BLaER1 treated with 17β-estradiol and CSF1 and Interleukin-3, amounts not matched to agents 10 nM and 100 nM (cell line): ENCODE data around the gene GALNT16.

Source experiments
- H3K27ac ChIP-seq, 11 experiments: shearing (Covaris generic); formaldehyde crosslinking; 2 replicates each; pipeline ENCODE4 v1.8.1; 2022
- H3K27me3 ChIP-seq, 11 experiments: shearing (Covaris generic); formaldehyde crosslinking; 2 replicates each; pipeline ENCODE4 v1.8.1; 2022
- H3K36me3 ChIP-seq, 11 experiments: shearing (Covaris generic); formaldehyde crosslinking; 2 replicates each; pipeline ENCODE4 v1.8.1; 2022
- H3K4me1 ChIP-seq, 10 experiments: shearing (Covaris generic); formaldehyde crosslinking; 2 replicates each; pipeline ENCODE4 v1.8.1; 2022
- H3K4me2 ChIP-seq, 11 experiments: shearing (Covaris generic); formaldehyde crosslinking; 2 replicates each; pipeline ENCODE4 v1.8.1; 2022
- H3K4me3 ChIP-seq, 10 experiments: shearing (Covaris generic); formaldehyde crosslinking; 2 replicates each; pipeline ENCODE4 v1.8.1; 2022
- H3K9ac ChIP-seq, 11 experiments: shearing (Covaris generic); formaldehyde crosslinking; 2 replicates each; pipeline ENCODE4 v1.8.1; 2022
- H3K9me3 ChIP-seq, 11 experiments: shearing (Covaris generic); formaldehyde crosslinking; replicated peaks in 1 of 11; 2 replicates each; pipeline ENCODE4 v1.8.1; 2022
- H4K20me1 ChIP-seq, 11 experiments: shearing (Covaris generic); formaldehyde crosslinking; 2 replicates each; pipeline ENCODE4 v1.8.1; 2022
- Cebpa-rat ChIP-seq, 11 experiments: shearing (Covaris generic); IDR thresholded peaks; 2 replicates each; pipeline ENCODE4 v1.8.1; 2022

The GALNT16 gene

DNA sequence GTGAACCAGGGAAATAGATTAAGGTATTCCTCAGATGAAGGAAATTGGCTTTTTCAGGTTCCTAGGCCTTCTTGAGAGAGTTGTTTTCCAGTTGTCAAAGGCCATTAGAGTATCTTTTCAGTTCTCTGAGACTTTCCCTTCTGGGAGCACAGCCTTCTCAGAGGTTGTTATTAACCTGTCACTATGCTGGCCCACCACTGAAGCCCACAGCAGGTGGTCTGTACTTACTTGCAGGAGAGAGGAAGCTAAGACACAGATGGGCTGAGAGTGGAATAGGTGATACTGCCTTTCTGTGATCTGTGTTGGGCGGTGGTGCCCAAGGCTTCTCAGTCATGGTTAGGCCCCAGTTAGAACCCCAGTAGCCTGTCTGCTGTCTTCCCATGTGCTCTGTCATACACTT, 22.8 kb upstream of the GALNT16 start:
- no peak for TF ChIP-seq Cebpa-rat (IDR thresholded peaks at IDR 0.05)
- no peaks in the 10 kb centered on the region; a peak in 1 of 22 replicates for H3K36me3 ChIP-seq
- no peak overlapping the region for H3K4me2 ChIP-seq
- no peaks in the 10 kb centered on the region for H3K27me3 ChIP-seq
- peaks cover 8 to 20% (median 15%) of the 10 kb centered on the region in 10 experiments; a peak in 19 of 20 replicates for H3K4me1 ChIP-seq
- H4K20me1 ChIP-seq: no peaks in the 10 kb centered on the region
- no peaks in the 10 kb centered on the region for H3K9me3 ChIP-seq
- no peak overlapping the region for H3K9ac ChIP-seq
- H3K27ac ChIP-seq: no peak overlapping the region
- no peak overlapping the region for H3K4me3 ChIP-seq

- Histone ChIP-seq H3K9me3 (no peaks in the 10 kb centered on the region), H3K27me3 (no peaks in the 10 kb centered on the region), H3K4me3 (no peak overlapping the region), H4K20me1 (no peaks in the 10 kb centered on the region), H3K27ac (no peak overlapping the region), H3K36me3 (no peaks in the 10 kb centered on the region; a peak in 1 of 22 replicates), H3K9ac (no peak overlapping the region), H3K4me1 (peaks cover 8 to 20% (median 15%) of the 10 kb centered on the region in 10 experiments; a peak in 19 of 20 replicates), H3K4me2 (no peak overlapping the region)
- no peak for TF ChIP-seq Cebpa-rat (IDR thresholded peaks at IDR 0.05)
Measured at GRCh38 chr14:69237584-69237983, 22.4 kb upstream of the GALNT16 start.

DNA sequence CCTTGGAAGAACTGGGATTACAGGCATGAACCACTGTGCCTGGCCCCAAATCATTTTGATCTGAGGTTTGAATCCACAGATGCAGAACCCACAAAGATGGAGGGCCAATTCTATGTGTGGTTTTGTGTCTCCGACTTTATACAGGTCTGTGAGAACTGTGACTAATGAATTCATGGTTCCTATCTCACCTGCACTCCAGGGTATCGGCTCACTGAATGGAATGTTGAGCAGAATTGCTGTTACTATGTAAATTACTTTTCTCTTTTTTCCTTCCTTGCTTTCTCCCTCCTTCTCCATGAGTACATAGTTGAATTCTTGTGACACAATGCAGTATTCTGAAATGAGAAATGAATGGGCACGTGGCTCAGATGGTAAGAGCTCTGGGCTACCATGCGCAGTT, 21.1 kb upstream of the GALNT16 start:
- Histone ChIP-seq H3K27me3 (no peaks in the 10 kb centered on the region), H3K4me3 (no peak overlapping the region), H3K9ac (no peak overlapping the region), H3K4me1 (peaks cover 8 to 20% (median 15%) of the 10 kb centered on the region in 10 experiments; a peak in 19 of 20 replicates), H3K27ac (no peak overlapping the region), H4K20me1 (no peaks in the 10 kb centered on the region), H3K9me3 (no peaks in the 10 kb centered on the region), H3K36me3 (no peaks in the 10 kb centered on the region; a peak in 1 of 22 replicates), H3K4me2 (no peak overlapping the region)
- TF ChIP-seq Cebpa-rat (IDR thresholded peaks at IDR 0.05): no peak

GRCh38 chr14:69240527-69241173, 19.3 kb upstream of the GALNT16 start:
- Histone ChIP-seq H3K27ac (no peak overlapping the region), H3K9ac (peak overlapping the region in 3 of 11 experiments; percentile 7 to 50 (median 25); a peak in 2 of 22 replicates), H3K4me3 (no peak overlapping the region), H3K9me3 (no peaks in the 10 kb centered on the region), H4K20me1 (no peaks in the 10 kb centered on the region), H3K27me3 (no peaks in the 10 kb centered on the region), H3K4me1 (peaks cover 8 to 20% (median 15%) of the 10 kb centered on the region in 10 experiments; a peak in 19 of 20 replicates), H3K4me2 (peak overlapping the region; percentile 12 to 73 (median 62); a peak in 20 of 22 replicates), H3K36me3 (no peaks in the 10 kb centered on the region; a peak in 1 of 22 replicates)
- TF ChIP-seq Cebpa-rat (IDR thresholded peaks at IDR 0.05): no peak

DNA sequence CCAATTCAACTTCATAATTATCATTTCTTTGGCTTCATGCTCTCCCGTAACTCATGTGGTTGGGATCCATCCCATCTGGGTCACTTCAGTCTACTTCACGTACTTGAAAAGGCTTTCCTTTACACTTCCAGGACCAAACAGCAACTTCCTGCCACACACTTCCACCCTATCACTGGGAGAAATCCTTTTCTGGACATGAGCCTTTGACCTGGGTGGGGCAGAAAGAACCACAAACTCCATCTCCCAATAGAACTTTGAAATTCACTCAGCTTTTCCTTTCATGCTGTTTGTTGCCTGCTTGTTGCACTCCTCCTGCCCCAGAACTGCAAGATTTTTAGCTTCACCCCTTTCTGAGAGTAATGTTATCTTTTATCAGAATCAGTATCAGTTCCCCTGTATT, 18.4 kb upstream of the GALNT16 start:
- Histone ChIP-seq H3K9me3 (no peaks in the 10 kb centered on the region), H3K4me3 (no peak overlapping the region), H3K4me1 (peaks cover 8 to 20% (median 15%) of the 10 kb centered on the region in 10 experiments; a peak in 19 of 20 replicates), H3K27ac (no peak overlapping the region), H3K9ac (peak overlapping the region in 2 of 11 experiments; percentile 4 to 5; a peak in 1 of 22 replicates), H3K4me2 (peak overlapping the region in 6 of 11 experiments; percentile 54 to 73 (median 66); a peak in 8 of 22 replicates), H4K20me1 (no peaks in the 10 kb centered on the region), H3K36me3 (no peaks in the 10 kb centered on the region; a peak in 1 of 22 replicates), H3K27me3 (no peaks in the 10 kb centered on the region)
- no peak for TF ChIP-seq Cebpa-rat (IDR thresholded peaks at IDR 0.05)

- no peak overlapping the region for H3K9ac ChIP-seq
- peaks cover 8 to 20% (median 15%) of the 10 kb centered on the region in 10 experiments; a peak in 19 of 20 replicates for H3K4me1 ChIP-seq
- H3K36me3 ChIP-seq: no peaks in the 10 kb centered on the region
- H4K20me1 ChIP-seq: no peaks in the 10 kb centered on the region
- H3K9me3 ChIP-seq: no peaks in the 10 kb centered on the region
- H3K27me3 ChIP-seq: no peaks in the 10 kb centered on the region
- H3K27ac ChIP-seq: no peak overlapping the region
- no peak overlapping the region for H3K4me3 ChIP-seq
- TF ChIP-seq Cebpa-rat (IDR thresholded peaks at IDR 0.05): no peak
- no peak overlapping the region for H3K4me2 ChIP-seq
Measured at GRCh38 chr14:69242311-69243224, 17.4 kb upstream of the GALNT16 start.

GRCh38 chr14:69244946-69245345, 15.0 kb upstream of the GALNT16 start:
- Histone ChIP-seq H3K27me3 (no peaks in the 10 kb centered on the region), H3K9me3 (no peaks in the 10 kb centered on the region), H3K9ac (no peak overlapping the region), H3K36me3 (no peaks in the 10 kb centered on the region), H4K20me1 (no peaks in the 10 kb centered on the region), H3K27ac (no peak overlapping the region), H3K4me2 (no peak overlapping the region), H3K4me3 (no peak overlapping the region), H3K4me1 (peaks cover 8 to 26% (median 18%) of the 10 kb centered on the region in 10 experiments; a peak in 19 of 20 replicates)
- no peak for TF ChIP-seq Cebpa-rat (IDR thresholded peaks at IDR 0.05)

DNA sequence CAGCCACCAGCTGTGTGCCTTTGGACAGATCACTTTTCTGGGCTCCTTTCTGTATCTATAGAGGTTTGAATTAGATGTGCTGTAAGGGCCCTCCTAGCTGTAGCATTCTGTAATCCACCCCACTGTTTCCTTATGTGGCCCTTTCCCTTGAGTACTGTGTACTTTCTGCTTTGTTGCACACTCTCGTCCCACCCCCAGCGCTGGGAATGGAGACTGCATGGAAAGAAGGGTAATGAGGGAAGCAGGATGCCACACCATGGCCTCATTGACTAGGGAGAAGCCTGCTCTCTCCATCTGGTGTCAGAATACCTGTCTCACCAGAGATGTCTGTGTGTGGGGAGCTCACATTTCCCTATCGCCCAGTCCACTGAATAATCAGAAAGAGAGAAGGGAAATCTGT, 13.6 kb upstream of the GALNT16 start:
- Histone ChIP-seq H3K4me1 (peaks cover 0 to 13% (median 4%) of the 10 kb centered on the region in 10 experiments; a peak in 14 of 20 replicates), H3K4me3 (no peak overlapping the region), H3K36me3 (no peaks in the 10 kb centered on the region), H3K4me2 (no peak overlapping the region), H3K27ac (no peak overlapping the region), H3K9me3 (no peaks in the 10 kb centered on the region), H4K20me1 (no peaks in the 10 kb centered on the region), H3K9ac (no peak overlapping the region), H3K27me3 (no peaks in the 10 kb centered on the region)
- no peak for TF ChIP-seq Cebpa-rat (IDR thresholded peaks at IDR 0.05)
